CD4-positive, CD25-positive, alpha-beta regulatory T cell (primary cell): ENCODE results near the gene GORAB. TPM values are rescaled to one million over a fixed set of nuclear protein-coding genes. Genes with fewer than 3 reads are reported as not detected.
A peak's percentile ranks its signal among the peaks of the same experiment; 100 is the strongest.

Experiments
- ATAC-seq, 2 donors: fragments of 150-1000 bp; cut with Tn5 transposase; one replicate each; pipeline ENCODE4 v1.10.0; 2021; ENCODE audit warnings: low read depth in 2 of 2, moderate number of reproducible peaks in 2 of 2, moderate library complexity in 1 of 2
- DNase-seq, 3 donors: peaks; one replicate each; pipeline versions ENCODE4 v3.0.0 to v3.0.0-alpha.2; 2012 to 2022; ENCODE audit warnings: mixed read lengths in 1 of 3
- H3K27ac ChIP-seq: one replicate; pipeline ENCODE4 v1.7.0; 2013; ENCODE audit warnings: mild to moderate bottlenecking, low read length; ENCODE audit not compliant: insufficient read depth, poor library complexity, severe bottlenecking
- H3K27me3 ChIP-seq: one replicate; pipeline ENCODE4 v1.7.0; 2013; ENCODE audit warnings: low read length; ENCODE audit not compliant: control insufficient read depth, insufficient read depth
- H3K36me3 ChIP-seq: one replicate; pipeline ENCODE4 v1.7.0; 2013; ENCODE audit warnings: mild to moderate bottlenecking, low read length, moderate library complexity; ENCODE audit not compliant: control insufficient read depth, insufficient read depth
- H3K4me1 ChIP-seq: 2 replicates; pipeline ENCODE4 v1.7.0; 2013; ENCODE audit warnings: mild to moderate bottlenecking, low read length; ENCODE audit not compliant: insufficient read depth, control insufficient read depth, poor library complexity, severe bottlenecking
- H3K4me3 ChIP-seq: one replicate; pipeline ENCODE4 v1.7.0; 2013; ENCODE audit warnings: low read depth, mild to moderate bottlenecking, low read length, moderate library complexity
- H3K9me3 ChIP-seq, 2 experiments: 1 replicate in 1 of 2; 2 replicates in 1 of 2; pipeline ENCODE4 v1.7.0; 2013; ENCODE audit warnings: low read length in 2 of 2, mild to moderate bottlenecking in 1 of 2, moderate library complexity in 1 of 2; ENCODE audit not compliant: control insufficient read depth in 2 of 2
- H3K27ac Mint-ChIP-seq, 3 donors: one replicate each; pipeline ENCODE4 v1.8.0; 2020 to 2022; ENCODE audit warnings: mild to moderate bottlenecking in 3 of 3, mixed read lengths in 3 of 3, moderate library complexity in 2 of 3
- H3K27me3 Mint-ChIP-seq: one replicate; pipeline ENCODE4 v1.8.0; 2022; ENCODE audit warnings: mild to moderate bottlenecking, mixed read lengths
- H3K36me3 Mint-ChIP-seq: one replicate; pipeline ENCODE4 v1.8.0; 2020; ENCODE audit warnings: mixed read lengths
- H3K4me1 Mint-ChIP-seq, 4 donors: one replicate each; pipeline ENCODE4 v1.8.0; 2020 to 2022; ENCODE audit warnings: mixed read lengths in 4 of 4, mild to moderate bottlenecking in 1 of 4
- H3K4me3 Mint-ChIP-seq, 4 donors: one replicate each; pipeline ENCODE4 v1.8.0; 2020 to 2022; ENCODE audit warnings: mild to moderate bottlenecking in 4 of 4, mixed read lengths in 4 of 4, moderate library complexity in 3 of 4
- H3K9me3 Mint-ChIP-seq, 7 donors: one replicate each; pipeline ENCODE4 v1.8.0; 2020 to 2022; ENCODE audit warnings: mixed read lengths in 7 of 7, mild to moderate bottlenecking in 3 of 7, moderate library complexity in 2 of 7
- polyA plus RNA-seq, 4 donors: library from polyadenylated mRNA; unstranded; fragments of 300-500 nt; fragmentation: Illumina TruSeq; gene quantifications; one replicate each; pipeline ENCODE4 v1.2.3, GENCODE V29; 2021
- total RNA-seq: library from RNA; stranded (reverse); gene quantifications from one replicate; pipeline ENCODE4 v1.2.3, GENCODE V29; 2022

GORAB gene
- total RNA-seq, result 29.8 TPM
- polyA plus RNA-seq, result 1 to 10 TPM; 3.7 to 5.9 (median 4.6) TPM

- Mint-ChIP-seq H3K9me3 (no peaks in the 10 kb centered on the region), H3K4me3 (no peak within 1 kb of the TSS), H3K27ac (no peak within 1 kb of the TSS), H3K4me1 (peaks cover 8 to 25% (median 18%) of the 10 kb centered on the region in 4 donors), H3K27me3 (peaks cover 19% of the 10 kb centered on the region), H3K36me3 (peaks cover 7% of the 10 kb centered on the region)
- H3K27me3 ChIP-seq, result peaks cover 5% of the 10 kb centered on the region
- peak; percentile 73 to 94 (median 81) for DNase-seq
- no peaks in the 10 kb centered on the region for H3K9me3 ChIP-seq
- H3K4me3 ChIP-seq, result peak within 1 kb of the TSS; percentile 92
- H3K27ac ChIP-seq, result peak within 1 kb of the TSS; percentile 83
- peak; percentile 93 to 96 for ATAC-seq
- H3K4me1 ChIP-seq, result peaks cover 16% of the 10 kb centered on the region
- no peaks in the 10 kb centered on the region for H3K36me3 ChIP-seq
These were observed at the start of gene GORAB for GRCh38 chr1:170531758-170532657. GORAB (plus strand) TSS chr1:170532166; CDS start chr1:170532224, 58 bp downstream.

DNA sequence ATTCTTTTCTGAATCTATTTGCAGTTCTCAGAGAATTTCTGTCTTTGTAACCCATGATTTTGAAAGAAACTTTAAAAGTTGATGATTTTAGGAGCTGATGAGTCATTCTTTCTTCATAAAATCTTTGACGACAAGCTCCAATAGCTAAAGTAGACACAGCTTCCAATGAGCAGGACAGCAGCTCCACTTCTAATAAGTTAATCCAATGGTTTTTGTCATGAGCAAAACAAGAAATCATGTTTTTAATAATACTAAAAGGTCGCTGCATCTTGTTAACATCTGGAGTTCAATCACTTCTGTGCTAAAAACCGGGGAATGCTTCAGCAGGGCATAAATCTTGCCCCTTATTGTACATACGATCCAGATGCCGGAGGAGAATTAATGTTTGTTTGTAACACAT, 48.9 kb upstream of the GORAB start:
- H3K4me3 ChIP-seq, result no peak overlapping the region
- H3K9me3 ChIP-seq, result no peaks in the 10 kb centered on the region
- no peak for ATAC-seq
- H3K27ac ChIP-seq, result no peak overlapping the region
- no peaks in the 10 kb centered on the region for H3K36me3 ChIP-seq
- Mint-ChIP-seq H3K4me3 (no peak overlapping the region), H3K9me3 (peaks cover 0 to 4% (median 0%) of the 10 kb centered on the region in 7 donors), H3K27ac (no peak overlapping the region), H3K36me3 (no peaks in the 10 kb centered on the region), H3K27me3 (peaks cover 5% of the 10 kb centered on the region), H3K4me1 (no peaks in the 10 kb centered on the region)
- no peaks in the 10 kb centered on the region for H3K4me1 ChIP-seq
- no peak for DNase-seq
- no peaks in the 10 kb centered on the region for H3K27me3 ChIP-seq

DNA sequence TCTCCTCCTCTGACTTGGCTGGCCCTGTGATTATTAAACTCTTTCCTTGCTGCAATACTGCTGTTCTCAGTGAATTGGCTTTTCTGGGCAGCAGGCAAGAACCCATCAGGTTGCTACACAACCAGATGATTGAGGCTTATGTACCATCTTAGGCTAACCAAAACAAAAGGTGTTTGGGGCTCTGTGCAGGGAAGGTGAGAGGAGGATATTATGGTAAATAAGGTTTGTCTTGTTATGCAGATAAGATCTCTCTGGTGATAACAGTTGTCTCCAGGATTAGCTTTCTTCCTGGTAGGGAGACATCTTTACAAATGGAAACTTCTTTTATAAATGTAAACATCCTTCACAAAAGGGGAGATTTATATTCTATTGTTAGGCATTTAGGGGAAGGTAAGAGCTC, 44.5 kb upstream of the GORAB start:
- no peak for DNase-seq
- Mint-ChIP-seq H3K27ac (no peak overlapping the region), H3K36me3 (no peaks in the 10 kb centered on the region), H3K4me3 (no peak overlapping the region), H3K9me3 (peaks cover 0 to 4% (median 0%) of the 10 kb centered on the region in 7 donors), H3K27me3 (peaks cover 9% of the 10 kb centered on the region), H3K4me1 (no peaks in the 10 kb centered on the region)
- no peak overlapping the region for H3K27ac ChIP-seq
- peaks cover 7% of the 10 kb centered on the region for H3K27me3 ChIP-seq
- H3K4me1 ChIP-seq, result no peaks in the 10 kb centered on the region
- H3K9me3 ChIP-seq, result no peaks in the 10 kb centered on the region
- no peak overlapping the region for H3K4me3 ChIP-seq
- no peaks in the 10 kb centered on the region for H3K36me3 ChIP-seq
- ATAC-seq, result no peak

DNA sequence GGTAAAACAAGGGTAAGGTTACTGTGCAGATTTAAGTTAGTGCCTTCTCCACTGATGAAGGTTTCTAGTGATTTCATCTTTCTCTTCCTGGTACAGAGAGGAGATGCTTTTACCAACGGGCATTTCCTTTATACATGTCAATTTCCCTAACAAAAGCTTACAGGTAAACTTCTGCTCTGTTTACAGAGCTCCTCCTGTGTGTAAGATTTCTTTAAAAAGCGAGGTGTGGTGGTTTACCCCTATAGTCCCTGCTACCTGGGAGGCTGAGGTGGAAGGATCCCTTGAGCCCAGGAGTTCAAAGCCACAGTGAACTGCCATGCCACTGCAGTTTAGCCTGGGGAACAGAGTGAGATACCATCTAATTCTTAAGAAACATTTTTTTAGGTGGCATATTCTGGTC, 40.7 kb upstream of the GORAB start:
- no peaks in the 10 kb centered on the region for H3K4me1 ChIP-seq
- Mint-ChIP-seq H3K9me3 (peaks cover 0 to 4% (median 0%) of the 10 kb centered on the region in 7 donors), H3K36me3 (no peaks in the 10 kb centered on the region), H3K27ac (no peak overlapping the region), H3K4me1 (peaks cover 0 to 6% (median 1%) of the 10 kb centered on the region in 4 donors), H3K4me3 (no peak overlapping the region), H3K27me3 (peaks cover 19% of the 10 kb centered on the region)
- no peaks in the 10 kb centered on the region for H3K36me3 ChIP-seq
- no peak overlapping the region for H3K4me3 ChIP-seq
- DNase-seq (no peak), ATAC-seq (no peak)
- H3K9me3 ChIP-seq, result no peaks in the 10 kb centered on the region
- peaks cover 9% of the 10 kb centered on the region for H3K27me3 ChIP-seq
- H3K27ac ChIP-seq, result no peak overlapping the region

DNA sequence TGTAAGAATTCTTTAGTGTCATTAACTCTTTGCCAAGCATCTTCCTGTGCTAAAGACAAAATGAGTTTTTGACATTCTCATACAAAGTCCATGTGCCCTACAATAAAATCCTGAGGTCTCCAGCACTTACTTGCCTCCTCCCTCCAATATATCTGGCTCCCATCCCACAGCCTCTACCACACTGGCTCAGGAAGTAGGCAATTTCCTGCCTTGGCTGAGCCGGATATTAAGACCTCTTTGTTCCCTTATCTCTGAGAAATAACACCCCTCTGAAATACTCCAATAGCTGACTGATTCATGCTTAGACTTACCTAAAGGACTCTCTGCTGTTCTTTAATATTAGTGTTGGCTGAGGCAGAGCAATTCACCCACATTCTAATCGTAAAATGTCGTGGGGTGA, 37.6 kb upstream of the GORAB start:
- DNase-seq (no peak), ATAC-seq (no peak)
- Mint-ChIP-seq H3K4me1 (peaks cover 0 to 6% (median 1%) of the 10 kb centered on the region in 4 donors), H3K9me3 (peaks cover 0 to 4% (median 0%) of the 10 kb centered on the region in 7 donors), H3K27ac (no peak overlapping the region), H3K27me3 (peaks cover 19% of the 10 kb centered on the region), H3K36me3 (no peaks in the 10 kb centered on the region), H3K4me3 (no peak overlapping the region)
- Histone ChIP-seq H3K36me3 (no peaks in the 10 kb centered on the region), H3K4me3 (no peak overlapping the region), H3K27me3 (peaks cover 9% of the 10 kb centered on the region), H3K4me1 (no peaks in the 10 kb centered on the region), H3K27ac (no peak overlapping the region), H3K9me3 (no peaks in the 10 kb centered on the region)

GRCh38 chr1:170495006-170495405, 37.0 kb upstream of the GORAB start:
- Histone ChIP-seq H3K9me3 (no peaks in the 10 kb centered on the region), H3K4me3 (no peak overlapping the region), H3K27me3 (peaks cover 9% of the 10 kb centered on the region), H3K36me3 (no peaks in the 10 kb centered on the region), H3K4me1 (no peaks in the 10 kb centered on the region), H3K27ac (no peak overlapping the region)
- peaks cover 19% of the 10 kb centered on the region for H3K27me3 Mint-ChIP-seq
- ATAC-seq, result no peak
- no peak for DNase-seq
- no peaks in the 10 kb centered on the region for H3K36me3 Mint-ChIP-seq
- H3K4me1 Mint-ChIP-seq, result peaks cover 0 to 6% (median 1%) of the 10 kb centered on the region in 4 donors
- H3K27ac Mint-ChIP-seq, result no peak overlapping the region
- no peak overlapping the region for H3K4me3 Mint-ChIP-seq
- H3K9me3 Mint-ChIP-seq, result peaks cover 0 to 2% (median 0%) of the 10 kb centered on the region in 7 donors

- Histone ChIP-seq H3K27ac (no peak overlapping the region), H3K9me3 (no peaks in the 10 kb centered on the region), H3K36me3 (no peaks in the 10 kb centered on the region), H3K27me3 (peaks cover 2% of the 10 kb centered on the region), H3K4me3 (no peak overlapping the region), H3K4me1 (no peaks in the 10 kb centered on the region)
- no peak overlapping the region for H3K4me3 Mint-ChIP-seq
- ATAC-seq, result no peak
- peaks cover 11% of the 10 kb centered on the region for H3K27me3 Mint-ChIP-seq
- no peak overlapping the region for H3K27ac Mint-ChIP-seq
- no peak for DNase-seq
- peaks cover 0 to 3% (median 0%) of the 10 kb centered on the region in 7 donors for H3K9me3 Mint-ChIP-seq
- H3K36me3 Mint-ChIP-seq, result no peaks in the 10 kb centered on the region
- peaks cover 0 to 6% (median 1%) of the 10 kb centered on the region in 4 donors for H3K4me1 Mint-ChIP-seq
These were observed 33.1 kb upstream of the GORAB start for GRCh38 chr1:170498876-170499275.

DNA sequence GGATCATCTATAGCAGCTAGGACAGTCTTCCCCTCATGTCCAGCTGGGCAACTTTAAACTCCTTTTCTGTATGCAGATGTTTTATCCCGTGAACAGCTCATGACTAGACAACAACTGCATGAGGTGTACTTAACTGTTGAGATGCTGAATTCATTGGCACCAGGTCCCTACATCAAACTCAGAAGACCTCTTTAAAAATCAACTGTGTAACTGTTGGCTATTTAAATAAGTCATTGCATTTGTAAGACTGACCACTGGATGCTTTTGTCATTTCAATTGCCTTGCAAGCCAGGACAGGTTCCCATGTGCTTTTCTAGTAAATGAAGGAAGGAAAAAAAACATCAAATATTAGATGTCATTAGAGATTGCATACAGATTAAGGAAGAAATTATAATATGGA, 28.3 kb upstream of the GORAB start:
- Mint-ChIP-seq H3K27me3 (peaks cover 21% of the 10 kb centered on the region), H3K36me3 (no peaks in the 10 kb centered on the region), H3K4me3 (no peak overlapping the region), H3K9me3 (peaks cover 0 to 7% (median 2%) of the 10 kb centered on the region in 7 donors), H3K4me1 (no peaks in the 10 kb centered on the region), H3K27ac (no peak overlapping the region)
- no peaks in the 10 kb centered on the region for H3K4me1 ChIP-seq
- no peak overlapping the region for H3K4me3 ChIP-seq
- no peak for DNase-seq
- H3K9me3 ChIP-seq, result no peaks in the 10 kb centered on the region
- H3K27ac ChIP-seq, result no peak overlapping the region
- no peak for ATAC-seq
- no peaks in the 10 kb centered on the region for H3K27me3 ChIP-seq
- H3K36me3 ChIP-seq, result no peaks in the 10 kb centered on the region
